Activated naive CD8-positive, alpha-beta T cell treated with anti-CD3 and anti-CD28 coated beads for 36 hours (primary cell): Measurements from ENCODE around the gene SPDYE16. TPM values are rescaled to one million over a fixed set of nuclear protein-coding genes. Genes with fewer than 3 reads are reported as not detected.
"Not testable (repeated sequence)": the region's sequence is repeated elsewhere in the genome, so short reads cannot be mapped to it uniquely, and the experiment has no call there.

Source experiments
- DNase-seq: peaks from one replicate; pipeline ENCODE4 v3.0.0; 2021
- H3K27ac Mint-ChIP-seq: one replicate; pipeline ENCODE4 v1.8.0; 2022; ENCODE audit warnings: mild to moderate bottlenecking, moderate library complexity, mixed read lengths
- H3K27me3 Mint-ChIP-seq: one replicate; pipeline ENCODE4 v1.8.0; 2022; ENCODE audit warnings: mild to moderate bottlenecking, mixed read lengths
- H3K36me3 Mint-ChIP-seq: one replicate; pipeline ENCODE4 v1.8.0; 2021; ENCODE audit warnings: mild to moderate bottlenecking, mixed read lengths
- H3K4me1 Mint-ChIP-seq: one replicate; pipeline ENCODE4 v1.8.0; 2021; ENCODE audit warnings: mixed read lengths
- H3K4me3 Mint-ChIP-seq: one replicate; pipeline ENCODE4 v1.8.0; 2022; ENCODE audit warnings: mild to moderate bottlenecking, moderate library complexity, mixed read lengths
- H3K9me3 Mint-ChIP-seq: one replicate; pipeline ENCODE4 v1.8.0; 2022; ENCODE audit warnings: mixed read lengths
- total RNA-seq, 2 experiments: library from RNA; stranded (reverse); gene quantifications; one replicate each; pipeline ENCODE4 v1.2.3, GENCODE V29; 2021

SPDYE16 gene
- total RNA-seq, 2 experiments from 2014 or later: 0.12 to 0.14 TPM

GRCh38 chr7:76512941-76513816 is 29.9 kb downstream of the SPDYE16 start:
- Mint-ChIP-seq H3K27me3 (no peaks in the 10 kb centered on the region), H3K4me3 (no peak overlapping the region), H3K27ac (no peak overlapping the region), H3K36me3 (no peaks in the 10 kb centered on the region), H3K4me1 (no peaks in the 10 kb centered on the region), H3K9me3 (no peaks in the 10 kb centered on the region)
- no peak for DNase-seq

GRCh38 chr7:76511911-76512885 is 30.9 kb downstream of the SPDYE16 start:
- H3K9me3 Mint-ChIP-seq, H3K4me1 Mint-ChIP-seq, H3K36me3 Mint-ChIP-seq, DNase-seq, H3K27me3 Mint-ChIP-seq, H3K4me3 Mint-ChIP-seq, H3K27ac Mint-ChIP-seq: not testable (repeated sequence)

- not testable (repeated sequence) for H3K4me3 Mint-ChIP-seq, H3K9me3 Mint-ChIP-seq, H3K36me3 Mint-ChIP-seq, H3K27ac Mint-ChIP-seq, DNase-seq, H3K4me1 Mint-ChIP-seq, H3K27me3 Mint-ChIP-seq
Observed at GRCh38 chr7:76511200-76511910, 31.7 kb downstream of the SPDYE16 start.

- H3K9me3 Mint-ChIP-seq: no peaks in the 10 kb centered on the region
- no peak within 1 kb of the TSS for H3K27ac Mint-ChIP-seq
- no peak within 1 kb of the TSS for H3K4me3 Mint-ChIP-seq
- no peak for DNase-seq
- no peaks in the 10 kb centered on the region for H3K4me1 Mint-ChIP-seq
- H3K27me3 Mint-ChIP-seq: no peaks in the 10 kb centered on the region
- no peaks in the 10 kb centered on the region for H3K36me3 Mint-ChIP-seq
Observed at GRCh38 chr7:76509931-76510877, 32.9 kb downstream of the SPDYE16 start, which contains the start of gene UPK3B. UPK3B (plus strand) TSS chr7:76510552; CDS start chr7:76510653, 101 bp downstream.

GRCh38 chr7:76507723-76508406 is 35.2 kb downstream of the SPDYE16 start:
- Mint-ChIP-seq H3K4me1 (no peaks in the 10 kb centered on the region), H3K4me3 (no peak overlapping the region), H3K9me3 (no peaks in the 10 kb centered on the region), H3K27ac (no peak overlapping the region), H3K36me3 (no peaks in the 10 kb centered on the region), H3K27me3 (no peaks in the 10 kb centered on the region)
- DNase-seq: no peak

- H3K36me3 Mint-ChIP-seq, DNase-seq, H3K4me3 Mint-ChIP-seq, H3K9me3 Mint-ChIP-seq, H3K27me3 Mint-ChIP-seq, H3K27ac Mint-ChIP-seq, H3K4me1 Mint-ChIP-seq: not testable (repeated sequence)
Observed at GRCh38 chr7:76506643-76507042, 36.5 kb downstream of the SPDYE16 start.

GRCh38 chr7:76506081-76506440 is 37.0 kb downstream of the SPDYE16 start:
- Mint-ChIP-seq H3K27ac (no peak overlapping the region), H3K4me3 (no peak overlapping the region), H3K36me3 (no peaks in the 10 kb centered on the region), H3K4me1 (no peaks in the 10 kb centered on the region), H3K27me3 (no peaks in the 10 kb centered on the region), H3K9me3 (no peaks in the 10 kb centered on the region)
- no peak for DNase-seq

- H3K9me3 Mint-ChIP-seq: no peaks in the 10 kb centered on the region
- no peak for DNase-seq
Observed at GRCh38 chr7:76505168-76506080, 37.7 kb downstream of the SPDYE16 start.

GRCh38 chr7:76504351-76505167 is 38.5 kb downstream of the SPDYE16 start:
- DNase-seq, H3K36me3 Mint-ChIP-seq, H3K4me3 Mint-ChIP-seq, H3K27ac Mint-ChIP-seq, H3K9me3 Mint-ChIP-seq, H3K4me1 Mint-ChIP-seq, H3K27me3 Mint-ChIP-seq: not testable (repeated sequence)

More at GRCh38 chr7:76505168-76506080, 37.7 kb downstream of the SPDYE16 start:
- no peak overlapping the region for H3K27ac Mint-ChIP-seq
- H3K27me3 Mint-ChIP-seq: no peaks in the 10 kb centered on the region
- H3K36me3 Mint-ChIP-seq: no peaks in the 10 kb centered on the region
- H3K4me3 Mint-ChIP-seq: no peak overlapping the region
- H3K4me1 Mint-ChIP-seq: no peaks in the 10 kb centered on the region

GRCh38 chr7:76503244-76503643 is 39.9 kb downstream of the SPDYE16 start:
- H3K4me1 Mint-ChIP-seq, H3K36me3 Mint-ChIP-seq, H3K27me3 Mint-ChIP-seq, DNase-seq, H3K4me3 Mint-ChIP-seq, H3K9me3 Mint-ChIP-seq, H3K27ac Mint-ChIP-seq: not testable (repeated sequence)

- H3K27ac Mint-ChIP-seq, H3K9me3 Mint-ChIP-seq, H3K4me3 Mint-ChIP-seq, H3K27me3 Mint-ChIP-seq, H3K36me3 Mint-ChIP-seq, DNase-seq, H3K4me1 Mint-ChIP-seq: not testable (repeated sequence)
Observed at GRCh38 chr7:76502836-76503235, 40.3 kb downstream of the SPDYE16 start.

- not testable (repeated sequence) for H3K27ac Mint-ChIP-seq, H3K27me3 Mint-ChIP-seq, H3K36me3 Mint-ChIP-seq, H3K4me1 Mint-ChIP-seq, DNase-seq, H3K4me3 Mint-ChIP-seq, H3K9me3 Mint-ChIP-seq
Observed at GRCh38 chr7:76502224-76502623, 40.9 kb downstream of the SPDYE16 start.
